CD14-positive monocyte (primary cell): ENCODE data around the gene CEP250. TPM values are rescaled to one million over a fixed set of nuclear protein-coding genes. Genes with fewer than 3 reads are reported as not detected.

Source experiments
- DNase-seq, 3 donors: peaks; one replicate each; pipeline ENCODE4 v3.0.0-alpha.2; 2011 to 2022
- H2AFZ ChIP-seq: 2 replicates; pipeline ENCODE4 v1.6.0; 2012; ENCODE audit warnings: mild to moderate bottlenecking, low read depth, low read length, inconsistent platforms; ENCODE audit not compliant: insufficient read depth, poor library complexity, severe bottlenecking
- H3K27ac ChIP-seq, 2 donors: 1 replicate in 1 of 2; 2 replicates in 1 of 2; pipeline ENCODE4 v1.5.1; 2012 to 2013; ENCODE audit warnings: low read length in 2 of 2, control low read depth in 1 of 2, inconsistent platforms in 1 of 2, low read depth in 1 of 2, mild to moderate bottlenecking in 1 of 2
- H3K27me3 ChIP-seq, 2 donors: one replicate each; pipeline versions ENCODE4 v1.6.0 to v1.6.1; 2011 to 2013; ENCODE audit warnings: low read length in 2 of 2; ENCODE audit not compliant: control insufficient read depth in 2 of 2, insufficient read depth in 2 of 2
- H3K36me3 ChIP-seq, 2 donors: replicated peaks in 1 of 2; 1 replicate in 1 of 2; 2 replicates in 1 of 2; pipeline versions ENCODE4 v1.5.1 to v1.6.1; 2012 to 2013; ENCODE audit warnings: low read length in 2 of 2, control low read depth in 1 of 2, inconsistent platforms in 1 of 2, mild to moderate bottlenecking in 1 of 2; ENCODE audit not compliant: insufficient read depth in 2 of 2, control insufficient read depth in 1 of 2
- H3K4me1 ChIP-seq, 2 donors: 1 replicate in 1 of 2; 2 replicates in 1 of 2; pipeline versions ENCODE4 v1.5.1 to v1.6.1; 2012 to 2013; ENCODE audit warnings: low read length in 2 of 2, control low read depth in 1 of 2, inconsistent platforms in 1 of 2, mild to moderate bottlenecking in 1 of 2, moderate library complexity in 1 of 2; ENCODE audit not compliant: insufficient read depth in 2 of 2, control insufficient read depth in 1 of 2
- H3K4me2 ChIP-seq: replicated peaks from 2 replicates; pipeline ENCODE3; 2012; ENCODE audit warnings: low read length, moderate library complexity, mild to moderate bottlenecking; ENCODE audit not compliant: poor library complexity, severe bottlenecking; ENCODE audit errors: extremely low read depth
- H3K4me3 ChIP-seq, 3 experiments: fragments of 200-600 bp in 1 of 3; sonication (generic) in 1 of 3; replicated peaks in 1 of 3; 1 replicate in 2 of 3; 2 replicates in 1 of 3; pipeline ENCODE4 v1.5.1; 2011 to 2013; ENCODE audit warnings: low read length in 3 of 3, mild to moderate bottlenecking in 3 of 3, control low read depth in 2 of 3, low read depth in 2 of 3, inconsistent platforms in 1 of 3, moderate library complexity in 1 of 3
- H3K79me2 ChIP-seq: 2 replicates; pipeline ENCODE4 v1.6.0; 2012; ENCODE audit warnings: mild to moderate bottlenecking, control low read depth, inconsistent platforms, low read length, moderate library complexity; ENCODE audit not compliant: insufficient read depth
- H3K9ac ChIP-seq: 2 replicates; pipeline ENCODE4 v1.6.0; 2017; ENCODE audit warnings: low read length, mild to moderate bottlenecking; ENCODE audit not compliant: insufficient read depth, poor library complexity, severe bottlenecking
- H3K9me3 ChIP-seq, 2 donors: replicated peaks in 1 of 2; 1 replicate in 1 of 2; 2 replicates in 1 of 2; pipeline versions ENCODE4 v1.5.1 to v1.6.1; 2012 to 2013; ENCODE audit warnings: low read length in 2 of 2, control low read depth in 1 of 2; ENCODE audit not compliant: control insufficient read depth in 1 of 2, insufficient read depth in 1 of 2
- H4K20me1 ChIP-seq: 2 replicates; pipeline ENCODE4 v1.6.0; 2012; ENCODE audit warnings: mild to moderate bottlenecking, low read length, control low read depth, moderate library complexity; ENCODE audit not compliant: insufficient read depth
- H3K27ac Mint-ChIP-seq, 7 donors: one replicate each; pipeline ENCODE4 v1.8.0; 2020; ENCODE audit warnings: mild to moderate bottlenecking in 7 of 7, mixed read lengths in 7 of 7, moderate library complexity in 6 of 7, inconsistent platforms in 2 of 7
- H3K27me3 Mint-ChIP-seq, 3 donors: one replicate each; pipeline ENCODE4 v1.8.0; 2021 to 2022; ENCODE audit warnings: low read depth in 3 of 3, mild to moderate bottlenecking in 3 of 3, mixed read lengths in 3 of 3, moderate library complexity in 3 of 3, inconsistent platforms in 1 of 3
- H3K36me3 Mint-ChIP-seq, 2 donors: one replicate each; pipeline ENCODE4 v1.8.0; 2020; ENCODE audit warnings: mixed read lengths in 2 of 2, inconsistent platforms in 1 of 2, mild to moderate bottlenecking in 1 of 2
- H3K4me1 Mint-ChIP-seq: one replicate; pipeline ENCODE4 v1.8.0; 2020; ENCODE audit warnings: mild to moderate bottlenecking, mixed read lengths
- H3K4me3 Mint-ChIP-seq, 2 donors: one replicate each; pipeline ENCODE4 v1.8.0; 2020; ENCODE audit warnings: mild to moderate bottlenecking in 2 of 2, mixed read lengths in 2 of 2, moderate library complexity in 1 of 2
- H3K9me3 Mint-ChIP-seq, 7 donors: one replicate each; pipeline ENCODE4 v1.8.0; 2020 to 2022; ENCODE audit warnings: mixed read lengths in 7 of 7, mild to moderate bottlenecking in 6 of 7, moderate library complexity in 6 of 7, inconsistent platforms in 2 of 7
- WGBS: methylation state at CpG from one replicate; pipeline ENCODE4 v1.1.5; 2013; ENCODE audit warnings: missing lambda C conversion rate; ENCODE audit not compliant: insufficient coverage; 5-methylcytosine and 5-hydroxymethylcytosine counted together
- intact Hi-C, 2 donors: fragments of 100-400 bp; cut with micrococcal nuclease; formaldehyde crosslinking; loops; one replicate each; pipeline versions ENCODE4 v1.15.0 to v1.15.1; 2023
- polyA minus RNA-seq: library from RNA; depleted of rRNA, polyadenylated mRNA; stranded (reverse); fragments of >200 nt; gene quantifications from 2 replicates; pipeline ENCODE4 v1.2.3, GENCODE V29; 2012
- polyA plus RNA-seq, 3 donors: library from polyadenylated mRNA; depleted of rRNA in 1 of 3; unstranded in 2 of 3; stranded (reverse) in 1 of 3; fragments of 300-500 nt in 2 of 3; fragments of >200 nt in 1 of 3; fragmentation: Illumina TruSeq in 2 of 3; gene quantifications; 1 replicate in 2 of 3; 2 replicates in 1 of 3; pipeline ENCODE4 v1.2.3, GENCODE V29; 2012 to 2021
- total RNA-seq, 12 experiments: library from RNA in 1 of 12; stranded (reverse) in 1 of 12; fragments of 120-200 nt in 1 of 12; gene quantifications; one replicate each; pipeline ENCODE4 v1.2.4 and lab custom pipeline; 2013 to 2026; ENCODE audit warnings: mixed read lengths in 6 of 12, inconsistent platforms in 1 of 12
- TF ChIP-seq, protein P1 (sequence below): fragments of 200-600 bp; IDR thresholded peaks from one replicate; pipeline ENCODE4 v1.8.0; 2022; ENCODE audit warnings: antibody characterized with exemption, mild to moderate bottlenecking

Gene CEP250, protein sequence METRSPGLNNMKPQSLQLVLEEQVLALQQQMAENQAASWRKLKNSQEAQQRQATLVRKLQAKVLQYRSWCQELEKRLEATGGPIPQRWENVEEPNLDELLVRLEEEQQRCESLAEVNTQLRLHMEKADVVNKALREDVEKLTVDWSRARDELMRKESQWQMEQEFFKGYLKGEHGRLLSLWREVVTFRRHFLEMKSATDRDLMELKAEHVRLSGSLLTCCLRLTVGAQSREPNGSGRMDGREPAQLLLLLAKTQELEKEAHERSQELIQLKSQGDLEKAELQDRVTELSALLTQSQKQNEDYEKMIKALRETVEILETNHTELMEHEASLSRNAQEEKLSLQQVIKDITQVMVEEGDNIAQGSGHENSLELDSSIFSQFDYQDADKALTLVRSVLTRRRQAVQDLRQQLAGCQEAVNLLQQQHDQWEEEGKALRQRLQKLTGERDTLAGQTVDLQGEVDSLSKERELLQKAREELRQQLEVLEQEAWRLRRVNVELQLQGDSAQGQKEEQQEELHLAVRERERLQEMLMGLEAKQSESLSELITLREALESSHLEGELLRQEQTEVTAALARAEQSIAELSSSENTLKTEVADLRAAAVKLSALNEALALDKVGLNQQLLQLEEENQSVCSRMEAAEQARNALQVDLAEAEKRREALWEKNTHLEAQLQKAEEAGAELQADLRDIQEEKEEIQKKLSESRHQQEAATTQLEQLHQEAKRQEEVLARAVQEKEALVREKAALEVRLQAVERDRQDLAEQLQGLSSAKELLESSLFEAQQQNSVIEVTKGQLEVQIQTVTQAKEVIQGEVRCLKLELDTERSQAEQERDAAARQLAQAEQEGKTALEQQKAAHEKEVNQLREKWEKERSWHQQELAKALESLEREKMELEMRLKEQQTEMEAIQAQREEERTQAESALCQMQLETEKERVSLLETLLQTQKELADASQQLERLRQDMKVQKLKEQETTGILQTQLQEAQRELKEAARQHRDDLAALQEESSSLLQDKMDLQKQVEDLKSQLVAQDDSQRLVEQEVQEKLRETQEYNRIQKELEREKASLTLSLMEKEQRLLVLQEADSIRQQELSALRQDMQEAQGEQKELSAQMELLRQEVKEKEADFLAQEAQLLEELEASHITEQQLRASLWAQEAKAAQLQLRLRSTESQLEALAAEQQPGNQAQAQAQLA (N-terminal part only)
- total RNA-seq (2013), result 13.0 TPM
- polyA plus RNA-seq (1 to 10 TPM in 2 of 3 donors, under 1 TPM in 1; 0.81 to 5.9 (median 1.2) TPM), polyA minus RNA-seq (8.5 and 15.2 TPM in 2 replicates), total RNA-seq (lab: John Stamatoyannopoulos, UW) (3.4 to 27.9 (median 15.0) reads per million in 11 experiments)

GRCh38 chr20:35454881-35455609, at the start of gene CEP250:
Gene CEP250 (plus strand): TSS chr20:35455598. CDS start chr20:35462368, 6,770 bp downstream.
- Mint-ChIP-seq H3K36me3 (no peaks in the 10 kb centered on the region), H3K27me3 (no peaks in the 10 kb centered on the region), H3K9me3 (no peaks in the 10 kb centered on the region), H3K4me1 (peaks cover 17% of the 10 kb centered on the region), H3K27ac (peak within 1 kb of the TSS; percentile 85 to 99 (median 98)), H3K4me3 (peak within 1 kb of the TSS; percentile 87 to 95)
- Histone ChIP-seq H3K9ac (peak within 1 kb of the TSS; percentile 83), H4K20me1 (no peaks in the 10 kb centered on the region), H3K27ac (peak within 1 kb of the TSS; percentile 63 to 94), H3K9me3 (no peaks in the 10 kb centered on the region), H3K79me2 (peaks cover 6% of the 10 kb centered on the region), H3K36me3 (peaks cover under 1% of the 10 kb centered on the region in 2 donors), H3K4me2 (peak within 1 kb of the TSS; percentile 93), H3K4me3 (peak within 1 kb of the TSS; percentile 81 to 97 (median 85)), H2AFZ (peak within 1 kb of the TSS; percentile 93), H3K27me3 (no peaks in the 10 kb centered on the region), H3K4me1 (peaks cover 8 to 22% of the 10 kb centered on the region in 2 donors)
- TF ChIP-seq, protein P1, sequence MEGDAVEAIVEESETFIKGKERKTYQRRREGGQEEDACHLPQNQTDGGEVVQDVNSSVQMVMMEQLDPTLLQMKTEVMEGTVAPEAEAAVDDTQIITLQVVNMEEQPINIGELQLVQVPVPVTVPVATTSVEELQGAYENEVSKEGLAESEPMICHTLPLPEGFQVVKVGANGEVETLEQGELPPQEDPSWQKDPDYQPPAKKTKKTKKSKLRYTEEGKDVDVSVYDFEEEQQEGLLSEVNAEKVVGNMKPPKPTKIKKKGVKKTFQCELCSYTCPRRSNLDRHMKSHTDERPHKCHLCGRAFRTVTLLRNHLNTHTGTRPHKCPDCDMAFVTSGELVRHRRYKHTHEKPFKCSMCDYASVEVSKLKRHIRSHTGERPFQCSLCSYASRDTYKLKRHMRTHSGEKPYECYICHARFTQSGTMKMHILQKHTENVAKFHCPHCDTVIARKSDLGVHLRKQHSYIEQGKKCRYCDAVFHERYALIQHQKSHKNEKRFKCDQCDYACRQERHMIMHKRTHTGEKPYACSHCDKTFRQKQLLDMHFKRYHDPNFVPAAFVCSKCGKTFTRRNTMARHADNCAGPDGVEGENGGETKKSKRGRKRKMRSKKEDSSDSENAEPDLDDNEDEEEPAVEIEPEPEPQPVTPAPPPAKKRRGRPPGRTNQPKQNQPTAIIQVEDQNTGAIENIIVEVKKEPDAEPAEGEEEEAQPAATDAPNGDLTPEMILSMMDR, result no peak
- under 1% methylated on average over 54 of the region's 59 CpGs for WGBS
- intact Hi-C loops, result loop anchor here in 1 of 2 donors (2.0 to 10.0 kb wide), 2 partner anchors 88 to 160 kb away; partner anchors contain the start of genes ERGIC3 and SPAG4
- DNase-seq, result peak; percentile 82 to 90 (median 86)
